Ishikawa (cell line): Measurements from ENCODE around the gene SAP30.

Source experiments
- CEBPB ChIP-seq: IDR thresholded peaks from 2 replicates; pipeline ENCODE4 v1.6.1; 2012
- EGR1 ChIP-seq: IDR thresholded peaks from 2 replicates; pipeline ENCODE4 v1.6.1; 2012
- EP300 ChIP-seq: IDR thresholded peaks from 2 replicates; pipeline ENCODE4 v1.6.1; 2012; ENCODE audit warnings: borderline replicate concordance
- FOXM1 ChIP-seq: IDR thresholded peaks from 2 replicates; pipeline ENCODE4 v1.6.1; 2012; ENCODE audit warnings: low read depth, borderline replicate concordance
- MAX ChIP-seq: IDR thresholded peaks from 2 replicates; pipeline ENCODE4 v1.6.1; 2012
- NFIC ChIP-seq: IDR thresholded peaks from 2 replicates; pipeline ENCODE4 v1.6.1; 2012
- RAD21 ChIP-seq: IDR thresholded peaks from 2 replicates; pipeline ENCODE4 v1.6.1; 2012; ENCODE audit warnings: low read depth
- REST ChIP-seq: IDR thresholded peaks from 2 replicates; pipeline ENCODE4 v1.6.1; 2012; ENCODE audit warnings: low read depth, mild to moderate bottlenecking
- TAF1 ChIP-seq: IDR thresholded peaks from 2 replicates; pipeline ENCODE4 v1.6.1; 2012; ENCODE audit warnings: low read depth, mild to moderate bottlenecking
- TCF12 ChIP-seq: IDR thresholded peaks from 2 replicates; pipeline ENCODE4 v1.6.1; 2012; ENCODE audit warnings: low read depth
- USF1 ChIP-seq: IDR thresholded peaks from 2 replicates; pipeline ENCODE4 v1.6.1; 2012
- YY1 ChIP-seq: IDR thresholded peaks from 2 replicates; pipeline ENCODE4 v1.6.1; 2012; ENCODE audit warnings: low read depth

- TF ChIP-seq NFIC (no peak), EGR1 (no peak), TCF12 (no peak), MAX (no peak), TAF1 (no peak), CEBPB (no peak), RAD21 (no peak), YY1 (no peak), EP300 (no peak), REST (no peak), FOXM1 (no peak), USF1 (no peak)
These were observed 42.3 kb downstream of the SAP30 start for GRCh38 chr4:173413036-173413435.
